Measurements from ENCODE around the gene AGBL5.
A peak's percentile ranks its signal among the peaks of the same experiment; 100 is the strongest.

The AGBL5 gene

GRCh38 chr2:27050996-27051901 is at the start of gene AGBL5:
TSS of gene AGBL5 (plus strand) at chr2:27051668. CDS start at chr2:27052959, 1,291 bp downstream.
- DNase-seq, result peak; percentile 97

- no peak for DNase-seq
Observed at GRCh38 chr2:27001950-27002349, 49.5 kb upstream of the AGBL5 start.

GRCh38 chr2:27003007-27003406 is 48.5 kb upstream of the AGBL5 start:
- no peak for DNase-seq

GRCh38 chr2:27003857-27004256 is 47.6 kb upstream of the AGBL5 start:
- no peak for DNase-seq

GRCh38 chr2:27006602-27007415 is 44.7 kb upstream of the AGBL5 start:
- no peak for DNase-seq

GRCh38 chr2:27007416-27008374 is 43.8 kb upstream of the AGBL5 start:
- no peak for DNase-seq

- no peak for DNase-seq
Observed at GRCh38 chr2:27008678-27009077, 42.8 kb upstream of the AGBL5 start.

GRCh38 chr2:27009083-27009482 is 42.4 kb upstream of the AGBL5 start:
- no peak for DNase-seq

- no peak for DNase-seq
Observed at GRCh38 chr2:27009716-27010115, 41.8 kb upstream of the AGBL5 start.

GRCh38 chr2:27010139-27010538 is 41.3 kb upstream of the AGBL5 start:
- no peak for DNase-seq

- no peak for DNase-seq
Observed at GRCh38 chr2:27013738-27014137, 37.7 kb upstream of the AGBL5 start.

- DNase-seq, result no peak
Observed at GRCh38 chr2:27014771-27015433, 36.6 kb upstream of the AGBL5 start.

GRCh38 chr2:27016801-27017325 is 34.6 kb upstream of the AGBL5 start:
- peak; percentile 16 for DNase-seq

GRCh38 chr2:27018142-27018541 is 33.3 kb upstream of the AGBL5 start:
- DNase-seq, result no peak

- DNase-seq, result no peak
Observed at GRCh38 chr2:27019459-27019858, 32.0 kb upstream of the AGBL5 start.

- no peak for DNase-seq
Observed at GRCh38 chr2:27019931-27020855, 31.3 kb upstream of the AGBL5 start.

- DNase-seq, result no peak
Observed at GRCh38 chr2:27021253-27022049, 30.0 kb upstream of the AGBL5 start.

GRCh38 chr2:27023740-27024139 is 27.7 kb upstream of the AGBL5 start:
- no peak for DNase-seq

- no peak for DNase-seq
Observed at GRCh38 chr2:27024188-27024587, 27.3 kb upstream of the AGBL5 start.

GRCh38 chr2:27024812-27025211 is 26.7 kb upstream of the AGBL5 start:
- no peak for DNase-seq
